CD14-positive monocyte (primary cell): Measurements from ENCODE around the gene COPS2. TPM values are rescaled to one million over a fixed set of nuclear protein-coding genes. Genes with fewer than 3 reads are reported as not detected.

Experiments used
- DNase-seq, 3 donors: peaks; one replicate each; pipeline ENCODE4 v3.0.0-alpha.2; 2011 to 2022
- H2AFZ ChIP-seq: 2 replicates; pipeline ENCODE4 v1.6.0; 2012; ENCODE audit warnings: mild to moderate bottlenecking, low read depth, low read length, inconsistent platforms; ENCODE audit not compliant: insufficient read depth, poor library complexity, severe bottlenecking
- H3K27ac ChIP-seq, 2 donors: 1 replicate in 1 of 2; 2 replicates in 1 of 2; pipeline ENCODE4 v1.5.1; 2012 to 2013; ENCODE audit warnings: low read length in 2 of 2, control low read depth in 1 of 2, inconsistent platforms in 1 of 2, low read depth in 1 of 2, mild to moderate bottlenecking in 1 of 2
- H3K27me3 ChIP-seq, 2 donors: one replicate each; pipeline versions ENCODE4 v1.6.0 to v1.6.1; 2011 to 2013; ENCODE audit warnings: low read length in 2 of 2; ENCODE audit not compliant: control insufficient read depth in 2 of 2, insufficient read depth in 2 of 2
- H3K36me3 ChIP-seq, 2 donors: replicated peaks in 1 of 2; 1 replicate in 1 of 2; 2 replicates in 1 of 2; pipeline versions ENCODE4 v1.5.1 to v1.6.1; 2012 to 2013; ENCODE audit warnings: low read length in 2 of 2, control low read depth in 1 of 2, inconsistent platforms in 1 of 2, mild to moderate bottlenecking in 1 of 2; ENCODE audit not compliant: insufficient read depth in 2 of 2, control insufficient read depth in 1 of 2
- H3K4me1 ChIP-seq, 2 donors: 1 replicate in 1 of 2; 2 replicates in 1 of 2; pipeline versions ENCODE4 v1.5.1 to v1.6.1; 2012 to 2013; ENCODE audit warnings: low read length in 2 of 2, control low read depth in 1 of 2, inconsistent platforms in 1 of 2, mild to moderate bottlenecking in 1 of 2, moderate library complexity in 1 of 2; ENCODE audit not compliant: insufficient read depth in 2 of 2, control insufficient read depth in 1 of 2
- H3K4me2 ChIP-seq: replicated peaks from 2 replicates; pipeline ENCODE3; 2012; ENCODE audit warnings: low read length, moderate library complexity, mild to moderate bottlenecking; ENCODE audit not compliant: poor library complexity, severe bottlenecking; ENCODE audit errors: extremely low read depth
- H3K4me3 ChIP-seq, 3 experiments: fragments of 200-600 bp in 1 of 3; sonication (generic) in 1 of 3; replicated peaks in 1 of 3; 1 replicate in 2 of 3; 2 replicates in 1 of 3; pipeline ENCODE4 v1.5.1; 2011 to 2013; ENCODE audit warnings: low read length in 3 of 3, mild to moderate bottlenecking in 3 of 3, control low read depth in 2 of 3, low read depth in 2 of 3, inconsistent platforms in 1 of 3, moderate library complexity in 1 of 3
- H3K79me2 ChIP-seq: 2 replicates; pipeline ENCODE4 v1.6.0; 2012; ENCODE audit warnings: mild to moderate bottlenecking, control low read depth, inconsistent platforms, low read length, moderate library complexity; ENCODE audit not compliant: insufficient read depth
- H3K9ac ChIP-seq: 2 replicates; pipeline ENCODE4 v1.6.0; 2017; ENCODE audit warnings: low read length, mild to moderate bottlenecking; ENCODE audit not compliant: insufficient read depth, poor library complexity, severe bottlenecking
- H3K9me3 ChIP-seq, 2 donors: replicated peaks in 1 of 2; 1 replicate in 1 of 2; 2 replicates in 1 of 2; pipeline versions ENCODE4 v1.5.1 to v1.6.1; 2012 to 2013; ENCODE audit warnings: low read length in 2 of 2, control low read depth in 1 of 2; ENCODE audit not compliant: control insufficient read depth in 1 of 2, insufficient read depth in 1 of 2
- H4K20me1 ChIP-seq: 2 replicates; pipeline ENCODE4 v1.6.0; 2012; ENCODE audit warnings: mild to moderate bottlenecking, low read length, control low read depth, moderate library complexity; ENCODE audit not compliant: insufficient read depth
- H3K27ac Mint-ChIP-seq, 7 donors: one replicate each; pipeline ENCODE4 v1.8.0; 2020; ENCODE audit warnings: mild to moderate bottlenecking in 7 of 7, mixed read lengths in 7 of 7, moderate library complexity in 6 of 7, inconsistent platforms in 2 of 7
- H3K27me3 Mint-ChIP-seq, 3 donors: one replicate each; pipeline ENCODE4 v1.8.0; 2021 to 2022; ENCODE audit warnings: low read depth in 3 of 3, mild to moderate bottlenecking in 3 of 3, mixed read lengths in 3 of 3, moderate library complexity in 3 of 3, inconsistent platforms in 1 of 3
- H3K36me3 Mint-ChIP-seq, 2 donors: one replicate each; pipeline ENCODE4 v1.8.0; 2020; ENCODE audit warnings: mixed read lengths in 2 of 2, inconsistent platforms in 1 of 2, mild to moderate bottlenecking in 1 of 2
- H3K4me1 Mint-ChIP-seq: one replicate; pipeline ENCODE4 v1.8.0; 2020; ENCODE audit warnings: mild to moderate bottlenecking, mixed read lengths
- H3K4me3 Mint-ChIP-seq, 2 donors: one replicate each; pipeline ENCODE4 v1.8.0; 2020; ENCODE audit warnings: mild to moderate bottlenecking in 2 of 2, mixed read lengths in 2 of 2, moderate library complexity in 1 of 2
- H3K9me3 Mint-ChIP-seq, 7 donors: one replicate each; pipeline ENCODE4 v1.8.0; 2020 to 2022; ENCODE audit warnings: mixed read lengths in 7 of 7, mild to moderate bottlenecking in 6 of 7, moderate library complexity in 6 of 7, inconsistent platforms in 2 of 7
- CTCF ChIP-seq: fragments of 200-600 bp; IDR thresholded peaks from one replicate; pipeline ENCODE4 v1.8.0; 2022; ENCODE audit warnings: antibody characterized with exemption, mild to moderate bottlenecking
- WGBS: methylation state at CpG from one replicate; pipeline ENCODE4 v1.1.5; 2013; ENCODE audit warnings: missing lambda C conversion rate; ENCODE audit not compliant: insufficient coverage; 5-methylcytosine and 5-hydroxymethylcytosine counted together
- intact Hi-C, 2 donors: fragments of 100-400 bp; cut with micrococcal nuclease; formaldehyde crosslinking; loops; one replicate each; pipeline versions ENCODE4 v1.15.0 to v1.15.1; 2023
- polyA plus RNA-seq, 3 donors: library from polyadenylated mRNA; depleted of rRNA in 1 of 3; unstranded in 2 of 3; stranded (reverse) in 1 of 3; fragments of 300-500 nt in 2 of 3; fragments of >200 nt in 1 of 3; fragmentation: Illumina TruSeq in 2 of 3; gene quantifications; 1 replicate in 2 of 3; 2 replicates in 1 of 3; pipeline ENCODE4 v1.2.3, GENCODE V29; 2012 to 2021

COPS2 gene
- polyA plus RNA-seq, 3 donors = 22.2 to 36.1 (median 32.4) TPM

- peaks cover 42% of the 10 kb centered on the region for H3K79me2 ChIP-seq
Measured at GRCh38 chr15:49191892-49192291, 36.5 kb upstream of the COPS2 start.

GRCh38 chr15:49190586-49190985 is 35.2 kb upstream of the COPS2 start:
- H4K20me1 ChIP-seq = no peaks in the 10 kb centered on the region
- H3K27ac Mint-ChIP-seq = peak overlapping the region in 6 of 7 donors; percentile 23 to 69 (median 43)
- no peak overlapping the region for H3K4me2 ChIP-seq
- no peak overlapping the region for H3K9ac ChIP-seq
- peak overlapping the region in 1 of 2 donors; percentile 14 for H3K27ac ChIP-seq
- H3K36me3 Mint-ChIP-seq = peaks cover 4 to 14% of the 10 kb centered on the region in 2 donors
- no peak for TF ChIP-seq CTCF
- peak; percentile 42 to 52 (median 50) for DNase-seq
- no peak overlapping the region for H2AFZ ChIP-seq
- H3K4me3 Mint-ChIP-seq = no peak overlapping the region
- H3K9me3 Mint-ChIP-seq = peaks cover 0 to 2% (median 0%) of the 10 kb centered on the region in 7 donors
- peaks cover 11% of the 10 kb centered on the region for H3K4me1 Mint-ChIP-seq
- no peaks in the 10 kb centered on the region for H3K27me3 ChIP-seq
- peaks cover 44% of the 10 kb centered on the region for H3K79me2 ChIP-seq
- intact Hi-C loops = no loop called here
- H3K27me3 Mint-ChIP-seq = peaks cover 0 to 3% (median 0%) of the 10 kb centered on the region in 3 donors
- no peaks in the 10 kb centered on the region for H3K36me3 ChIP-seq
- H3K4me1 ChIP-seq = peaks cover 4 to 7% of the 10 kb centered on the region in 2 donors
- WGBS = 20% methylated on average over 1 of the region's 2 CpGs
- H3K9me3 ChIP-seq = no peaks in the 10 kb centered on the region
- H3K4me3 ChIP-seq = no peak overlapping the region

More at GRCh38 chr15:49191892-49192291, 36.5 kb upstream of the COPS2 start:
- DNase-seq = no peak
- WGBS = no CpG with 5 or more reads among the region's 2 CpGs
- no peak overlapping the region for H2AFZ ChIP-seq
- no peaks in the 10 kb centered on the region for H3K9me3 Mint-ChIP-seq
- H3K36me3 ChIP-seq = no peaks in the 10 kb centered on the region
- peaks cover 0 to 3% (median 0%) of the 10 kb centered on the region in 3 donors for H3K27me3 Mint-ChIP-seq
- H3K4me1 Mint-ChIP-seq = peaks cover 14% of the 10 kb centered on the region
- H3K4me1 ChIP-seq = peaks cover 4 to 7% of the 10 kb centered on the region in 2 donors
- H3K4me3 ChIP-seq = no peak overlapping the region
- H3K36me3 Mint-ChIP-seq = peaks cover under 1 to 9% of the 10 kb centered on the region in 2 donors
- TF ChIP-seq CTCF = no peak
- no peak overlapping the region for H3K9ac ChIP-seq
- no peak overlapping the region for H3K27ac Mint-ChIP-seq
- H3K27me3 ChIP-seq = no peaks in the 10 kb centered on the region
- no peak overlapping the region for H3K4me2 ChIP-seq
- no peak overlapping the region for H3K27ac ChIP-seq
- intact Hi-C loops = no loop called here
- H3K9me3 ChIP-seq = no peaks in the 10 kb centered on the region
- H4K20me1 ChIP-seq = peaks cover 3% of the 10 kb centered on the region
- H3K4me3 Mint-ChIP-seq = no peak overlapping the region
